H9 (cell line): Measurements from ENCODE around the gene ATAD2B. TPM values are rescaled to one million over a fixed set of nuclear protein-coding genes. Genes with fewer than 3 reads are reported as not detected.

Source experiments
- DNase-seq: peaks from one replicate; pipeline ENCODE4 v3.0.0-alpha.2; 2017
- H2AFZ ChIP-seq: one replicate; pipeline ENCODE4 v1.6.1; 2013; ENCODE audit warnings: mild to moderate bottlenecking, low read length, control low read depth, moderate library complexity
- H2AK5ac ChIP-seq: 2 replicates; pipeline ENCODE4 v1.6.1; 2013; ENCODE audit warnings: low read length, control low read depth, mixed read lengths; ENCODE audit not compliant: insufficient read length
- H2BK120ac ChIP-seq: one replicate; pipeline ENCODE4 v1.6.1; 2013; ENCODE audit warnings: low read depth, mild to moderate bottlenecking, low read length, control low read depth, inconsistent platforms; ENCODE audit not compliant: poor library complexity, severe bottlenecking
- H2BK12ac ChIP-seq: 2 replicates; pipeline ENCODE4 v1.6.1; 2013; ENCODE audit warnings: low read length, control low read depth, mixed read lengths, low read depth; ENCODE audit not compliant: insufficient read length
- H2BK15ac ChIP-seq: 2 replicates; pipeline ENCODE4 v1.6.1; 2013; ENCODE audit warnings: low read depth, low read length, control low read depth
- H2BK20ac ChIP-seq: one replicate; pipeline ENCODE4 v1.6.1; 2013; ENCODE audit warnings: low read depth, mild to moderate bottlenecking, low read length, control low read depth, inconsistent platforms; ENCODE audit not compliant: poor library complexity, severe bottlenecking
- H2BK5ac ChIP-seq: 2 replicates; pipeline ENCODE4 v1.6.1; 2013; ENCODE audit warnings: low read length, control low read depth, mixed read lengths; ENCODE audit not compliant: insufficient read length
- H3K14ac ChIP-seq: 2 replicates; pipeline ENCODE4 v1.6.1; 2013; ENCODE audit warnings: low read length, control low read depth; ENCODE audit not compliant: insufficient read depth
- H3K18ac ChIP-seq: 2 replicates; pipeline ENCODE4 v1.6.1; 2013; ENCODE audit warnings: low read depth, mild to moderate bottlenecking, mixed read lengths, low read length, control low read depth; ENCODE audit not compliant: insufficient read length
- H3K23ac ChIP-seq: 2 replicates; pipeline ENCODE4 v1.6.1; 2013; ENCODE audit warnings: low read length, control low read depth, mixed read lengths, low read depth; ENCODE audit not compliant: insufficient read length
- H3K23me2 ChIP-seq: 2 replicates; pipeline ENCODE4 v1.6.1; 2013; ENCODE audit warnings: low read depth, mild to moderate bottlenecking, mixed read lengths, low read length, control low read depth; ENCODE audit not compliant: insufficient read length, poor library complexity, severe bottlenecking
- H3K27ac ChIP-seq: 2 replicates; pipeline ENCODE4 v1.5.1; 2013; ENCODE audit warnings: low read length, control low read depth, mixed read lengths, low read depth; ENCODE audit not compliant: insufficient read length
- H3K27me3 ChIP-seq: 2 replicates; pipeline ENCODE4 v1.6.1; 2013; ENCODE audit warnings: low read length, control low read depth, inconsistent platforms; ENCODE audit not compliant: insufficient read depth
- H3K4ac ChIP-seq: 2 replicates; pipeline ENCODE4 v1.6.1; 2013; ENCODE audit warnings: low read depth, mild to moderate bottlenecking, control low read depth, inconsistent platforms, low read length, moderate library complexity
- H3K4me1 ChIP-seq: 2 replicates; pipeline ENCODE4 v1.6.1; 2013; ENCODE audit warnings: low read length, control low read depth, inconsistent platforms; ENCODE audit not compliant: insufficient read depth
- H3K4me2 ChIP-seq: 2 replicates; pipeline ENCODE4 v1.6.1; 2013; ENCODE audit warnings: low read length, control low read depth, mixed read lengths; ENCODE audit not compliant: insufficient read length, insufficient read depth
- H3K56ac ChIP-seq: 2 replicates; pipeline ENCODE4 v1.6.1; 2013; ENCODE audit warnings: low read depth, mild to moderate bottlenecking, mixed read lengths, low read length, control low read depth; ENCODE audit not compliant: insufficient read length
- H3K79me1 ChIP-seq: 2 replicates; pipeline ENCODE4 v1.6.1; 2013; ENCODE audit warnings: low read depth, mild to moderate bottlenecking, moderate library complexity, low read length, control low read depth, inconsistent platforms; ENCODE audit not compliant: insufficient read depth, poor library complexity, severe bottlenecking
- H3K79me2 ChIP-seq: 2 replicates; pipeline ENCODE4 v1.6.1; 2013; ENCODE audit warnings: low read length, control low read depth, inconsistent platforms; ENCODE audit not compliant: insufficient read depth
- H3K9ac ChIP-seq: 2 replicates; pipeline ENCODE4 v1.6.1; 2013; ENCODE audit warnings: low read length, control low read depth, mixed read lengths; ENCODE audit not compliant: insufficient read length; ENCODE audit errors: extremely low read depth
- H3K9me3 ChIP-seq: one replicate; pipeline ENCODE4 v1.6.1; 2013; ENCODE audit warnings: low read depth, low read length, inconsistent platforms; ENCODE audit not compliant: control insufficient read depth
- H3T11ph ChIP-seq: one replicate; pipeline ENCODE4 v1.6.1; 2013; ENCODE audit warnings: mild to moderate bottlenecking, low read length, control low read depth, inconsistent platforms
- H4K20me1 ChIP-seq: one replicate; pipeline ENCODE4 v1.6.1; 2013; ENCODE audit not compliant: control insufficient read depth, insufficient read length, insufficient read depth
- H4K5ac ChIP-seq: 2 replicates; pipeline ENCODE4 v1.6.1; 2013; ENCODE audit warnings: low read depth, mild to moderate bottlenecking, mixed read lengths, low read length, control low read depth; ENCODE audit not compliant: insufficient read length
- H4K8ac ChIP-seq: replicated peaks from 2 replicates; pipeline ENCODE4 v1.6.1; 2013; ENCODE audit warnings: low read length, control low read depth, mixed read lengths, low read depth; ENCODE audit not compliant: insufficient read length
- H4K91ac ChIP-seq: 2 replicates; pipeline ENCODE4 v1.6.1; 2013; ENCODE audit warnings: low read depth, mild to moderate bottlenecking, moderate library complexity, mixed read lengths, low read length, control low read depth; ENCODE audit not compliant: insufficient read length
- H3K27ac Mint-ChIP-seq, 3 experiments: 2 replicates in 2 of 3; 3 replicates in 1 of 3; pipeline ENCODE4 v1.8.0; 2020 to 2021; ENCODE audit warnings: mixed read lengths in 3 of 3, mild to moderate bottlenecking in 1 of 3, moderate library complexity in 1 of 3
- H3K27me3 Mint-ChIP-seq: 2 replicates; pipeline ENCODE4 v1.8.0; 2021; ENCODE audit warnings: low read depth, mild to moderate bottlenecking, moderate library complexity, mixed read lengths
- H3K36me3 Mint-ChIP-seq, 3 experiments: 2 replicates in 2 of 3; 3 replicates in 1 of 3; pipeline ENCODE4 v1.8.0; 2020 to 2021; ENCODE audit warnings: low read depth in 3 of 3, mixed read lengths in 3 of 3; ENCODE audit not compliant: insufficient read depth in 1 of 3
- H3K4me1 Mint-ChIP-seq, 2 experiments: 2 replicates each; pipeline ENCODE4 v1.8.0; 2020; ENCODE audit warnings: mixed read lengths in 2 of 2
- H3K4me3 Mint-ChIP-seq, 2 experiments: 2 replicates in 1 of 2; 3 replicates in 1 of 2; pipeline ENCODE4 v1.8.0; 2020 to 2021; ENCODE audit warnings: mild to moderate bottlenecking in 2 of 2, mixed read lengths in 2 of 2, moderate library complexity in 1 of 2
- H3K9me3 Mint-ChIP-seq, 2 experiments: 2 replicates in 1 of 2; 3 replicates in 1 of 2; pipeline ENCODE4 v1.8.0; 2020; ENCODE audit warnings: mild to moderate bottlenecking in 2 of 2, mixed read lengths in 2 of 2, moderate library complexity in 1 of 2
- WGBS: extraction: QIAGEN DNeasy Blood & Tissue Kit; methylation state at CpG from one replicate; pipeline ENCODE4 v1.1.7; 2013; ENCODE audit warnings: missing lambda C conversion rate, low lambda C conversion rate, mixed read lengths; ENCODE audit not compliant: insufficient read length; ENCODE audit errors: extremely low coverage; 5-methylcytosine and 5-hydroxymethylcytosine counted together
- total RNA-seq: library from RNA; stranded (reverse); gene quantifications from 2 replicates; pipeline ENCODE4 v1.2.1, GENCODE V29; 2021
- TF ChIP-seq, protein P1 (sequence below): fragments of 200-600 bp; sonication (generic); conservative IDR thresholded peaks from 3 replicates; pipeline ENCODE4 v1.8.0; 2021; ENCODE audit warnings: antibody characterized with exemption, mild to moderate bottlenecking

Gene ATAD2B
- total RNA-seq, 1 experiment from 2014 or later, result 21.4 TPM

- H3K4me2 ChIP-seq, result no peak overlapping the region
- H3K9me3 ChIP-seq, result no peaks in the 10 kb centered on the region
- WGBS, result no CpG with 5 or more reads among the region's 1 CpG
- no peaks in the 10 kb centered on the region for H3K4me1 ChIP-seq
- no peaks in the 10 kb centered on the region for H3K79me2 ChIP-seq
- no peak for DNase-seq
- no peak overlapping the region for H3K9ac ChIP-seq
- H2BK20ac ChIP-seq, result no peak overlapping the region
- H3K79me1 ChIP-seq, result no peaks in the 10 kb centered on the region
- H3K18ac ChIP-seq, result no peak overlapping the region
- Mint-ChIP-seq H3K9me3 (no peaks in the 10 kb centered on the region), H3K36me3 (no peaks in the 10 kb centered on the region), H3K27ac (peak overlapping the region in 1 of 3 experiments; percentile 61; a peak in 1 of 7 replicates), H3K4me1 (no peaks in the 10 kb centered on the region), H3K4me3 (no peak overlapping the region), H3K27me3 (no peaks in the 10 kb centered on the region)
- no peaks in the 10 kb centered on the region for H3K27me3 ChIP-seq
- H3K23ac ChIP-seq, result no peak overlapping the region
- H3K14ac ChIP-seq, result no peak overlapping the region
- H2AFZ ChIP-seq, result no peak overlapping the region
- no peaks in the 10 kb centered on the region for H3K23me2 ChIP-seq
- H3K4ac ChIP-seq, result no peak overlapping the region
- TF ChIP-seq, protein P1, sequence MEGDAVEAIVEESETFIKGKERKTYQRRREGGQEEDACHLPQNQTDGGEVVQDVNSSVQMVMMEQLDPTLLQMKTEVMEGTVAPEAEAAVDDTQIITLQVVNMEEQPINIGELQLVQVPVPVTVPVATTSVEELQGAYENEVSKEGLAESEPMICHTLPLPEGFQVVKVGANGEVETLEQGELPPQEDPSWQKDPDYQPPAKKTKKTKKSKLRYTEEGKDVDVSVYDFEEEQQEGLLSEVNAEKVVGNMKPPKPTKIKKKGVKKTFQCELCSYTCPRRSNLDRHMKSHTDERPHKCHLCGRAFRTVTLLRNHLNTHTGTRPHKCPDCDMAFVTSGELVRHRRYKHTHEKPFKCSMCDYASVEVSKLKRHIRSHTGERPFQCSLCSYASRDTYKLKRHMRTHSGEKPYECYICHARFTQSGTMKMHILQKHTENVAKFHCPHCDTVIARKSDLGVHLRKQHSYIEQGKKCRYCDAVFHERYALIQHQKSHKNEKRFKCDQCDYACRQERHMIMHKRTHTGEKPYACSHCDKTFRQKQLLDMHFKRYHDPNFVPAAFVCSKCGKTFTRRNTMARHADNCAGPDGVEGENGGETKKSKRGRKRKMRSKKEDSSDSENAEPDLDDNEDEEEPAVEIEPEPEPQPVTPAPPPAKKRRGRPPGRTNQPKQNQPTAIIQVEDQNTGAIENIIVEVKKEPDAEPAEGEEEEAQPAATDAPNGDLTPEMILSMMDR, result no peak
- H3K56ac ChIP-seq, result no peak overlapping the region
- no peak overlapping the region for H2BK120ac ChIP-seq
- H4K91ac ChIP-seq, result no peak overlapping the region
- H4K20me1 ChIP-seq, result no peaks in the 10 kb centered on the region
- H3K27ac ChIP-seq, result no peak overlapping the region
- no peak overlapping the region for H2AK5ac ChIP-seq
- no peak overlapping the region for H2BK15ac ChIP-seq
- H2BK5ac ChIP-seq, result no peak overlapping the region
- no peak overlapping the region for H4K5ac ChIP-seq
- H2BK12ac ChIP-seq, result no peak overlapping the region
- no peak overlapping the region for H4K8ac ChIP-seq
- no peak overlapping the region for H3T11ph ChIP-seq
These were observed 125.5 kb downstream of the ATAD2B start for GRCh38 chr2:23801396-23801795.
